ENCODE results near the gene MBD5.
"Not testable (repeated sequence)": the region's sequence is repeated elsewhere in the genome, so short reads cannot be mapped to it uniquely, and the experiment has no call there.

MBD5 gene

GRCh38 chr2:148524519-148524919 lies 503.6 kb downstream of the MBD5 start:
- DNase-seq (ENCODE audit: low read depth), result peak; percentile 27

DNA sequence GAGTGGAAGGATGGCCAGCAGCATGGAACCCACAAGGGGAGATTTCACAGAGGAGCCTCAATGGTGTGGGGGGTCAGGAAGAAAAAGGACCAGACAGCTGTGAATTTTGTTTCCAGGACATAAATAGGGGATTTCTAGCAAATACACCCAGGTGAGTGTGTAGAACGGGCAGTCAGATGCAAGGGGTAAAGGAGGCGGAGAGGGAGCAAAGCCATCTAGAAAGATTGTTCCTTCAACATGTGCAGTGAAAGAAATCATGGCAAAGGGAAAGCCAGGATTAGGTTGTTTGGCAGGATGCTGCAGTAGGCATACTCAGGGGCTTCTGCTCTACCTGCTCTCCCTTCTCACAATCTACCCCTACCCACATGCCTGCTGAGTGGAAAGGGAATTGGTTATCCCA lies 504.2 kb downstream of the MBD5 start:
- DNase-seq (ENCODE audit: low read depth), result no peak

GRCh38 chr2:148526509-148527346 lies 505.8 kb downstream of the MBD5 start:
- DNase-seq (ENCODE audit: low read depth), result no peak

- DNase-seq (ENCODE audit: low read depth), result no peak
Observed at GRCh38 chr2:148527488-148528340, 506.8 kb downstream of the MBD5 start.

- DNase-seq (ENCODE audit: low read depth), result no peak
Observed at GRCh38 chr2:148528356-148529064, 507.6 kb downstream of the MBD5 start.

DNA sequence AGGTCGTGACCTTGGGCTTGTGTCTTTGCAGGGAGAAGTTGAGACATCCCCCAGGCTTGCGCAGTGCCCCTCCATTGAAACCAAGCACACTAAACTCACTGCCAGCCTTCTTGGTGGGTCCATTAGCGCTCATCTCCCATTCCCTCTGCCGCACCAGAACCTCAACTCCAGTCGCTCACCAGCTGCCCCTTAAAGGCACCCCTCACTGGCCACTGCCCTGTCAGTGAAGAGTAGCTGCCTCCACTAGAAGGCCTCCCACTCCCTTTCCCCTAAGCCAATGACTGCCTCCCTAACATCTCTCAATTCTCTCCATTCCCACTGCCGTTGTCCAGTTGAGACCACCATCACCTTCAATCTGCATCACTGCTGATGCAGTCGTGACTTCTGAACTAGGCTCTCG lies 508.9 kb downstream of the MBD5 start:
- no peak for DNase-seq (ENCODE audit: low read depth)

GRCh38 chr2:148530350-148530749 lies 509.5 kb downstream of the MBD5 start:
- DNase-seq (ENCODE audit: low read depth), result no peak

DNA sequence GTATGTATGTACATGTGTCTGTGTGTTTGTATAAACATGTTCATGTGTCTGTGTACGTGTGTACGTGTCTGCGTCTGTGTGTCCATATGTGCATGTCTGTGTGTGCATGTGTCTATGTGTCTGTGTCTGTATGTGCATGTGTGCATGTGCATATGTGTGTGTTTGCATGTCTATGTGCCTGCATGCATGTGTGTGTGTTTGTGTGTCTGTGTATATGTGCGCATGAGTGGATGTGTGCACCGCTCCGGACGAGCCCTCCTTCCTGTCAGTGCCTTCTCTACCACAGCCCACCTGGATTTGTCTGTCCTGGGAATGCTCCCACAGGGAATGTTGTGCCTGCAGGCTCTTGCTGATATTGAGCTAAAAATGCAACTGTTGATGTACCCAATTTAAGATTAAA lies 510.3 kb downstream of the MBD5 start:
- DNase-seq (ENCODE audit: low read depth), result no peak

GRCh38 chr2:148531669-148532428 lies 511.0 kb downstream of the MBD5 start:
- DNase-seq (ENCODE audit: low read depth), result no peak

- no peak for DNase-seq (ENCODE audit: low read depth)
Observed at GRCh38 chr2:148533004-148533403, 512.1 kb downstream of the MBD5 start.

- DNase-seq (ENCODE audit: low read depth), result no peak
Observed at GRCh38 chr2:148533685-148534084, 512.8 kb downstream of the MBD5 start.

DNA sequence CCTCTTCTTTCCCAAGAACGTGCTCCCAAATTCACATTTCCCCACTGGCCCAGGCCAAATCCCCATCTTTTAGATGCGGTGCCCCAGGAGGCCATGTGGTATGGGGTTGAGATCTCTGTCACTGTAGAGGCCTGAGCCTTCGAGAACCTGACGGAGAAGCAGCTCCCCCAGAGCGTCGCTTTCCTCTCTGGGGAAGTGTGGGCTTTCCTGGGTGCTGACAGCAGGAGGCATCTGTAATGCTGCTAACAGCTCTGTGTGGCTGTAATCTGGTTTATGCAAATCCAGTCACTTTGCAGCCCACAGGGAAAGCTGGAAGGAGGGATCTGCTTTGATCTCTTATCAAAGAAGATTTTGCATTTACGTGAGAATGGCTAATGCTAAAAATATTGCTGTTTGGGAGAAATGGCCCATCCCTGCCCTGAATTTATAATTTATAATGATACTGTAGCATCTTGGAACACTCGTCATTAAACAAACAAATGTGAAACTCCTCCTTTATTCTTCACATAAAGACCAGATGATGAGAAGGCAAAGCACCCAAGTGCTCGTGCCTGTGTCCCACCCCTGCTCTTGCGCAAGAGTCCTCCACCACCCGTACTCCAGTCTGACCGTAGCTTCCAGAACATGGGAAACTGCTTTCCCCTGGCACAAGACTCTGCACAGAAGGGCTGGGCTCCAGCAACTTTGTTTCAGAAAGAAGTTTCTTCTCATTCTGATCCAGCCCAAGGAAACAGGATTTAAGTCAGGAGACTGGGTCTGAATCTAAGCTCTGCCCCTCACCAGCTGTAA lies 513.7 kb downstream of the MBD5 start:
- no peak for DNase-seq (ENCODE audit: low read depth)

- DNase-seq (ENCODE audit: low read depth), result no peak
Observed at GRCh38 chr2:148538375-148538774, 517.5 kb downstream of the MBD5 start.

- no peak for DNase-seq (ENCODE audit: low read depth)
Observed at GRCh38 chr2:148540022-148540421, 519.1 kb downstream of the MBD5 start.

GRCh38 chr2:148541792-148542191 lies 520.9 kb downstream of the MBD5 start:
- DNase-seq (ENCODE audit: low read depth), result no peak

DNA sequence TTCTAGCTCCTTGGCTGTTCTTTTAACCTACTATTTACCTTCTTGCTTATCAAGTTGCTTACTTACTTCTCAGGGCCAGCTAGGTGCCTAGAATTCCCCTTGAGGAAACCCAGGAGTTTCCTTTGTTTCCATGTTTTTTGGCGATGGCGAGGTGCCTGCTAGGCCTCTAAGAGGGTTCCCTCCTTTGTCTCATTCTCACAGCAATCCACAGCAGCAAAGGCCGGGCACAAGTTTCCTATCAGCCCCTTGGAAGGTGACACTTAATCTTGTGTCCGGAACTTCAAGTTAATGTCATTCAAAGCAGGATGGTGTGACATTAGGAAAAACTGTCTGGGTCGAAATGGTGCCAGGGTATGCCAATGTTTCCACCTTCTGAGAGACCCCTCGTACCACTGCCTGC lies 521.7 kb downstream of the MBD5 start:
- DNase-seq (ENCODE audit: low read depth), result no peak

- not testable (repeated sequence) for DNase-seq (ENCODE audit: low read depth)
Observed at GRCh38 chr2:148543088-148543540, 522.2 kb downstream of the MBD5 start.

GRCh38 chr2:148545390-148546256 lies 524.7 kb downstream of the MBD5 start:
- no peak for DNase-seq (ENCODE audit: low read depth)

- DNase-seq (ENCODE audit: low read depth), result no peak
Observed at GRCh38 chr2:148546270-148546669, 525.4 kb downstream of the MBD5 start.

Measured in activated T-helper 9 cell treated with anti-CD3 and anti-CD28 coated beads, Interleukin-2, amount 50 U/mL, for 16 hours (primary cell).